GM06990 (cell line): ENCODE results near the gene PPP6R3.

Source experiments
- DNase-seq: peaks from one replicate; pipeline ENCODE4 v3.0.0-alpha.2; 2011; ENCODE audit not compliant: insufficient read length; ENCODE audit errors: extremely low read depth
- H3K27me3 ChIP-seq: replicated peaks from 2 replicates; pipeline ENCODE4 v1.6.0; 2011; ENCODE audit warnings: low read length; ENCODE audit not compliant: control insufficient read depth, insufficient read depth
- H3K36me3 ChIP-seq: 2 replicates; pipeline ENCODE4 v1.5.1; 2011; ENCODE audit warnings: low read length; ENCODE audit not compliant: control insufficient read depth, insufficient read depth
- H3K4me3 ChIP-seq: replicated peaks from 2 replicates; pipeline ENCODE4 v1.5.1; 2011; ENCODE audit warnings: low read depth, mild to moderate bottlenecking, control low read depth, low read length
- TF ChIP-seq, protein P1 (sequence below): IDR thresholded peaks from 2 replicates; pipeline ENCODE4 v1.5.1; 2011; ENCODE audit warnings: low read length, control low read depth, mild to moderate bottlenecking, inconsistent platforms; ENCODE audit not compliant: insufficient read depth, poor library complexity, severe bottlenecking

The PPP6R3 gene

GRCh38 chr11:68657021-68657780, 196.6 kb downstream of the PPP6R3 start:
- Histone ChIP-seq H3K27me3 (peaks cover 3% of the 10 kb centered on the region), H3K36me3 (no peaks in the 10 kb centered on the region), H3K4me3 (no peak overlapping the region)
- TF ChIP-seq, protein P1, sequence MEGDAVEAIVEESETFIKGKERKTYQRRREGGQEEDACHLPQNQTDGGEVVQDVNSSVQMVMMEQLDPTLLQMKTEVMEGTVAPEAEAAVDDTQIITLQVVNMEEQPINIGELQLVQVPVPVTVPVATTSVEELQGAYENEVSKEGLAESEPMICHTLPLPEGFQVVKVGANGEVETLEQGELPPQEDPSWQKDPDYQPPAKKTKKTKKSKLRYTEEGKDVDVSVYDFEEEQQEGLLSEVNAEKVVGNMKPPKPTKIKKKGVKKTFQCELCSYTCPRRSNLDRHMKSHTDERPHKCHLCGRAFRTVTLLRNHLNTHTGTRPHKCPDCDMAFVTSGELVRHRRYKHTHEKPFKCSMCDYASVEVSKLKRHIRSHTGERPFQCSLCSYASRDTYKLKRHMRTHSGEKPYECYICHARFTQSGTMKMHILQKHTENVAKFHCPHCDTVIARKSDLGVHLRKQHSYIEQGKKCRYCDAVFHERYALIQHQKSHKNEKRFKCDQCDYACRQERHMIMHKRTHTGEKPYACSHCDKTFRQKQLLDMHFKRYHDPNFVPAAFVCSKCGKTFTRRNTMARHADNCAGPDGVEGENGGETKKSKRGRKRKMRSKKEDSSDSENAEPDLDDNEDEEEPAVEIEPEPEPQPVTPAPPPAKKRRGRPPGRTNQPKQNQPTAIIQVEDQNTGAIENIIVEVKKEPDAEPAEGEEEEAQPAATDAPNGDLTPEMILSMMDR, result no peak
- DNase-seq, result no peak

GRCh38 chr11:68658097-68658496, 197.5 kb downstream of the PPP6R3 start:
- H3K27me3 ChIP-seq, result peaks cover 3% of the 10 kb centered on the region
- no peaks in the 10 kb centered on the region for H3K36me3 ChIP-seq
- DNase-seq, result no peak
- no peak overlapping the region for H3K4me3 ChIP-seq
- TF ChIP-seq, protein P1, result no peak

GRCh38 chr11:68658661-68659060, 198.1 kb downstream of the PPP6R3 start:
- Histone ChIP-seq H3K4me3 (no peak overlapping the region), H3K27me3 (peaks cover 3% of the 10 kb centered on the region), H3K36me3 (no peaks in the 10 kb centered on the region)
- DNase-seq, result no peak
- TF ChIP-seq, protein P1, result no peak

DNA sequence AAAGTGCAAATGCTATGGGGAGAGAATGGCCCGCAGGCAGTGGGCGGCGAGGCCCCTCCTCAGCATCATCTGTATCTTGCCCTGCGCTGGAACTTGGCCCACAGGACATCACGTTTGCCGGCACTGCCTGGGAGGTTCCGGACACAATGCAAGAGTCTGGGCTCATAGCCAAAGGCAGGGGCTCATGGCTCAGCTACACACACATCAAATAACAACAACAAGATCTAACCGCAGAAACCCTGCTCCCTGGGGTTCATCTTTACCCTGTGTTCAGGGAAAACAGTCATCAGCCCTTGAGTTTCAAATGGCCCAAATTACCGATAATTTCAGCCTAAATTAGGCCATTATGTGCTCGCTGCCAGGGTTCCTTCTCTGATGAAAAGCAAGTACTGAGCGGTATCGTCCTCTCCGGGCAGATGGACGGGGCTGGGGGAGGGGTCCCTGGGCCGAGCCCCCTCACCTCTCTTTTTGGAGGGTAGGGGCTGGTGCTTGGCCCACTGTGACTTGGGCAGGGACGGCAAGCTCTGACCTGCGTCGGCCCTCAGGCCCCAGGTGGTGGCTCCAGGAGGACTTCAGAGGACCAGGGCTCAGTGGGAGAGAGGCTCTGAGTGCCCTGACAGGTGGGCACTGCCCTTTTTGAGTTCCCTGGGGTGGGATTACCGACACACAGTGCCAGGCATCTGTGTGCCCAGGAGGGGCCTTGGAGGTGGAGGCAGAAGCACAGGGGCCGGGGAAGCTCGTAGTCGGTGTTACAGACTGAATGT, 198.8 kb downstream of the PPP6R3 start:
- H3K36me3 ChIP-seq, result no peaks in the 10 kb centered on the region
- no peak overlapping the region for H3K4me3 ChIP-seq
- peaks cover 3% of the 10 kb centered on the region for H3K27me3 ChIP-seq
- TF ChIP-seq, protein P1, result no peak
- no peak for DNase-seq

- DNase-seq, result no peak
- TF ChIP-seq, protein P1, result no peak
- Histone ChIP-seq H3K4me3 (no peak overlapping the region), H3K36me3 (no peaks in the 10 kb centered on the region), H3K27me3 (peaks cover 3% of the 10 kb centered on the region)
Observed at GRCh38 chr11:68660066-68660810, 199.7 kb downstream of the PPP6R3 start.
